ENCODE data around the gene C1QA.

Gene C1QA, protein sequence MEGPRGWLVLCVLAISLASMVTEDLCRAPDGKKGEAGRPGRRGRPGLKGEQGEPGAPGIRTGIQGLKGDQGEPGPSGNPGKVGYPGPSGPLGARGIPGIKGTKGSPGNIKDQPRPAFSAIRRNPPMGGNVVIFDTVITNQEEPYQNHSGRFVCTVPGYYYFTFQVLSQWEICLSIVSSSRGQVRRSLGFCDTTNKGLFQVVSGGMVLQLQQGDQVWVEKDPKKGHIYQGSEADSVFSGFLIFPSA

DNA sequence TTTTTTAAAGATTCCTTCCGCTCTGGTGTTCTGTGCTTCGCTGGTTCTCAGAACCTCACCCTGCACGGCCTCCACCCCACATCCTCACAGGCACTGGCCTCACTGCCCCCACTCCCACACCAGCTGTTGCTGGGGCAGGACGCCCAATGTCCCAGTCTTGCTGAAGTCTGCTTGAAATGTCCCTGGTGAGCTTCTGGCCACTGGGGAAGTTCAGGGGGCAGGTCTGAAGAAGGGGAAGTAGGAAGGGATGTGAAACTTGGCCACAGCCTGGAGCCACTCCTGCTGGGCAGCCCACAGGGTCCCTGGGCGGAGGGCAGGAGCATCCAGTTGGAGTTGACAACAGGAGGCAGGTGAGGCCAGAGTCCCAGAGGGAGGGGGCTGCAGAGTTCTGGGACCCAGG, at the start of gene C1QA:
TSS of gene C1QA (plus strand) at position 276 of the 400 bp plus-strand sequence. CDS start 989 bp downstream, outside the sequence.
- DNase-seq = no peak

DNA sequence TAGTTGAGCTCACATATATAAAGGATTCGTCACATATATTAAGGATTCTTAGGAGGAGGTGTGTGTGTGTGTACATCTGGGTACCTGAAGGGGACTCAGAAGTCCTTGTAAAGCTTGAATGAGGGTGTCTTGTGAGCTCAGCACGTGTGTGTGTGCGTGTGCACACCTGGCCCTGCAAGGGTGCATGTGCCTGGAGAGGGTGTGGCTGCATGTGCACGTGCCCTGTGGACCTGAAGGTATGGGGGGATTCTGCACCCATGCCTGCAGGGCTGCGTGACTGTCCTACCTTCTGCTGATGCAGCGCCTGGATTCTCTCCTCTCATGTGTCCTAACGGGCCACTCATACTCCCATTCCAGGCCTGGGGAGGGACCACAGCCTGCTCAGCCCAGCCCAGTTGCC, 49.2 kb upstream of the C1QA start:
- no peak for DNase-seq

DNA sequence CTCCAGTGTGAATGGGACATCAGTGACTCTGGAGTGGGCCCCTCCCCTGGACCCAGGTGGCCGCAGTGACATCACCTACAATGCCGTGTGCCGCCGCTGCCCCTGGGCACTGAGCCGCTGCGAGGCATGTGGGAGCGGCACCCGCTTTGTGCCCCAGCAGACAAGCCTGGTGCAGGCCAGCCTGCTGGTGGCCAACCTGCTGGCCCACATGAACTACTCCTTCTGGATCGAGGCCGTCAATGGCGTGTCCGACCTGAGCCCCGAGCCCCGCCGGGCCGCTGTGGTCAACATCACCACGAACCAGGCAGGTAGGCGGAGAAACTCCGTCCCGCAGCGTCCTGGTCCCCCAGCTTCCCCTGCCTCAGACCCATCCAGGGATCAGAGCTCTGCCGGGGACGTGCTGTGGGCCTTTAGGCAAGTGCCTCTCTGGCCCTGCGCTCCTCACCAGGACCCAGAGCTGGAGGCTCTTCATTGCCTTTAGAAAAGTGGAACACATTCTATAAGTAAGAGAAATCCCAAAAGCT, 47.5 kb upstream of the C1QA start:
- DNase-seq = no peak

GRCh38 chr1:22591576-22591975, 44.9 kb upstream of the C1QA start:
- DNase-seq = no peak

- no peak for DNase-seq
Observed at GRCh38 chr1:22592051-22592450, 44.4 kb upstream of the C1QA start.

GRCh38 chr1:22592919-22593790, 43.3 kb upstream of the C1QA start:
- peak; percentile 57 for DNase-seq

DNA sequence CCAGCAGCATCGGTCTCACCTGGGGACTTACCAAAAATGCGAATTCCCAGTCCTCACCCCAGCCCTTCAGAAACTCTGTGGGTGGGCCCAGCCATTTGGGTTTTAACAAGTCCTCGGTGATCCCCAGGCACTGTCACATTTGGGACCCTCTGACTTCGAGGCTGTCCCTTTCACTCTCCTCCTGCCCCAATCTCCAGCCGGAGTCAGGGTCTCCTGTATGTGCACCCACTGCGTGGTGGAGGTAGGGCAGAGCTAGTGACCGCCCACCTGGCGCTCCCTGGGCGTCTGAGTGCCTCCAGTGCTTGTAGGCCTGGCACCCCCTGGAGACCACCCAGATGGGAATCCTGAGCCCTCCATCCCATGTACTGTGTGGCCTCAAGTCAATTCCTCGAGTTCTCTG, 42.0 kb upstream of the C1QA start:
- no peak for DNase-seq

DNA sequence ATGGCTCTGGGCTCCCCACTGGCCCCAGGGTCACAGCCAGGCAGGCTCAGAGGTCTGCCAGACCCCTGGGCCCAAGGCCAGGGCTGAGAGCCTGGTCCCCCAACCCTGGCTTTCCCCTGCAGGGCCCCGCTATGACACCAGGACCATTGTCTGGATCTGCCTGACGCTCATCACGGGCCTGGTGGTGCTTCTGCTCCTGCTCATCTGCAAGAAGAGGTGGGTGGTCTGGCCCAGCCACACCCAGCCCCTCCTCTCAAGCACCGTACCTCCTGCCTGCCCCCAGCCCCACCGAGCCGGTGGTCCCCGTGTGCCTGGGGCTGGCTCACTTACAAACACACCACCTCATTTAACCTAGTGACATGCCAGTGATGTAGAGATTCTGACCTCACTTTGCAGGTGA, 41.3 kb upstream of the C1QA start:
- DNase-seq = no peak

- no peak for DNase-seq
Observed at GRCh38 chr1:22597301-22597965, 39.0 kb upstream of the C1QA start.

GRCh38 chr1:22597996-22598395, 38.4 kb upstream of the C1QA start:
- no peak for DNase-seq

DNA sequence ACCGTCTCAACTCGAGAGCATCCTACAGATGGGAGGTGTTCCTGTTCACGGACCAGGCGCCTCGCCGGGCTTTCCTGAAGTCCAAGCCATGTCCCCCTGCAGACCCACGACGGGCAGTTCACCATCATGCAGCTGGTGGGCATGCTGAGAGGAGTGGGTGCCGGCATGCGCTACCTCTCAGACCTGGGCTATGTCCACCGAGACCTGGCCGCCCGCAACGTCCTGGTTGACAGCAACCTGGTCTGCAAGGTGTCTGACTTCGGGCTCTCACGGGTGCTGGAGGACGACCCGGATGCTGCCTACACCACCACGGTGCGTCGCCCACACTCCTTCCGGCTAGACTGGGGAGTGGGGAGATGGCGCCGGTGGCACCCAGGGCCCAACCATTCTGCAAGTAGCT, 37.7 kb upstream of the C1QA start:
- no peak for DNase-seq

DNA sequence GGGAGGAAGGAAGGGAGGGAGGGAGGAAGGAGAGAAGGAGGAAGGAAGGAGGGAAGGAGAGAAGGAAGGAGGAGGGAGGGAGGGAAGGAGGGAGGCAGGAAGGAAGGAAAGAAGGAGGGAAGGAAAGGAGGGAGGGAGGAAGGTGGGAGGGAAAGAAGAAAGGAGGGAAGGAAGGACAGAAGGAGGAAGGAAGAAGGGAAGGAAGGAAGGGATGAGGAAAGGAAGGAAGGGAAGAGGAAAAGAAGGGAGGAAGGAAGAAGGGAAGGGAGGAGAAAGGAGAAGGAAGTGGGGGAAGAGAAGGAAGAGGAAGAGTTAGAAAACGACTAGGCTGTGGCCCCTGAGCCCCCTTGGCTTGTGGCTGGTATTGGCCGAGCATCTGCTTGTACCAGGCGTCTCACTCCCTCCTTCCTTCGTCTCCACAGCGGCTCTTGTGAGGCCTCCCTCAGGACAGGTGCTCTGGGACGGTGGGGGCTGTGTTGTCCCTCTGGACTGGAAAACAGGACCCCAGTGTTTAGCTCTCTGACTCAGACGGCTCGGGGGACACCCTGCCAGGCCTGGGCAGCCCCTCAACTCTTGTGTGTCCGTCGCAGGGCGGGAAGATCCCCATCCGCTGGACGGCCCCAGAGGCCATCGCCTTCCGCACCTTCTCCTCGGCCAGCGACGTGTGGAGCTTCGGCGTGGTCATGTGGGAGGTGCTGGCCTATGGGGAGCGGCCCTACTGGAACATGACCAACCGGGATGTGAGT, 36.2 kb upstream of the C1QA start:
- no peak for DNase-seq

- no peak for DNase-seq
Observed at GRCh38 chr1:22600817-22601605, 35.4 kb upstream of the C1QA start.

DNA sequence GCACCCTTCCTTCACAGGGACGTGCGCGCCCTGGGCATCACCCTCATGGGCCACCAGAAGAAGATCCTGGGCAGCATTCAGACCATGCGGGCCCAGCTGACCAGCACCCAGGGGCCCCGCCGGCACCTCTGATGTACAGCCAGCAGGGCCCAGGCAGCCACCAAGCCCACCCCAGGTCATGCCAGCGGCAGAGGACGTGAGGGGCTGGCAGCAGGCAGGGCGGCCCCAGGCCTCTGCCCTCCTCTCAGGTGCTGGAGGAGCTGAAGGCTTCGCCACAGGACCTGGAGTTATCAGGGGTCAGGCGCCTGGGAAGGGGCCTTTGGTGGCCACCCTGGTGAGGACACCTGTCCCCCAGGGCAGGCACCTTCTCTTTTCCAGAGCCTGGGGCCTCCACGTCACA, 34.8 kb upstream of the C1QA start:
- no peak for DNase-seq

GRCh38 chr1:22602060-22602740, 34.2 kb upstream of the C1QA start:
- DNase-seq = no peak

DNA sequence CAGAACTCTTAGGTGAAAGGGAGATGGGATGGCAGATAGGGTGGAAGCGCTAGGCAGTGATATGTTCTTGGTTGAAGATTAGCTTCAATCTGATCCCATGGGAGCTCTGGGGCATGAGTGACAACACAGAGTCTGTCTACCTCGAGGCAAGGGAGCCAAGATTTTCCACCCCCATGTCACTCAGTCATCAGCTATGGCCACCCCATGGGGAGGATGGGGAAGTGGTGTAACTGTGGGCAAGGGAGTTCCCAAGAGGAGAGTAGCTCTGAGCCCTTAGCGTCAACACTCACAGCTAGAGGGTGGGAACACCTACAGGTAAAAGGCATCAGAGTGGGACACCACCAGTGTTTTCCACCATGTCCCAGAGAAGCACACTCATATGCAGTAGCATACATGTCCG, 30.3 kb upstream of the C1QA start:
- no peak for DNase-seq

DNA sequence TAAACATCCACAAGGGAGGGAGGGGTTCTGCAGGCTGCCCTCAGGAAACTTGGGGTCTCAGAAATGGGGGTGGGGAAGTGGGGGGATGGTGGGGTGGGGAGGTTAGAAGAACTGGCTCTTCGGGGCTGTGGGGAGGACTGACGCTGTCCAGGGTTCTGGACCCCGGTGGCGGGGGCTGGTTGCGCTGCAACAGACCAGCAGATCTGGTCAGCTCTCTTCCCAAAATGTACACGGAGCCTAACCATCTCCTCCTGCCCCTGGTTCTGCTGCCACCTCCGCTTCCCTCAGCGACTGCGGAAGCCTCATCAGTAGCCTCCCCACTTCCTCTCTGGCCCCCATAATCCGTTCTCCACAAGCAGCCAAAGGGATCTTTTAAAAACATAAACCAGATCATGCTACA, 29.3 kb upstream of the C1QA start:
- DNase-seq = no peak

DNA sequence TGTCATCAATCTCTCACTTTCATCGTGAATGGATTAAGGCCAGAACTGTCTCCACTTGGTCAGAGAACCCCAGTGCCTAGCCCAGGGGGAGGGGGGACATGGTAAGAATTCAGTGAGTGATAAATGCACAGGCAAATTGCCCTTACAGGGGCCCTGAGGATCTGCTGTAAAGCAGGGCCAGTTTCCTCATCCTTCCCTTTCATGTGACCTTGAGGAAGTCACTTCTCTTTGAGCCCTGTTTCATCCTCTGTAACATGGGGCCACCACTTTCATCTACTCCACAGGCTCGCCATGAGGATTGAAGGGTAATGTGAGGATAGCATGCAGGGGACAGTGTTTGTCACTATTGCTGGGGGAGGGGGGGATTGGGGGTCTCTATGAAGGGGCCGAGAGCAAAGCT, 28.1 kb upstream of the C1QA start:
- DNase-seq = no peak

DNA sequence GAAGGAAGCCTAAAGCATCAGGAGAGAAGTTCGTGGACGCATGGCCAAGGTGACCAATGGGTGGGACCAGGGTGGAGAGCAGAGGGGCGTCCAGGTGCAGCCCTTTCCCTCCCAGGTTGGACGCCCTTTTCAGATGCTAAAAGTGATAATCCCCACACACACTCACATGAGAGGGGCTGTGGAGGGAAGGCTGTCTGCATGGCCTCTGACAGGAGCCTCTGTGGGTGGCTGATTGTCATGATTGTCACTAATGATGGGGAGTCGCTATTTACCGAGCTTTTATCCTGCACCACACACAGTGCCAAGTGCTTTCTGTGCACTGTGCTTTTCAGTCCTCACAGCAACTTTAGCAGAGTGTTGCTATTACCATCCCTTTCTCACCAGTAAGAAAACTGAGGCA, 27.1 kb upstream of the C1QA start:
- no peak for DNase-seq

DNA sequence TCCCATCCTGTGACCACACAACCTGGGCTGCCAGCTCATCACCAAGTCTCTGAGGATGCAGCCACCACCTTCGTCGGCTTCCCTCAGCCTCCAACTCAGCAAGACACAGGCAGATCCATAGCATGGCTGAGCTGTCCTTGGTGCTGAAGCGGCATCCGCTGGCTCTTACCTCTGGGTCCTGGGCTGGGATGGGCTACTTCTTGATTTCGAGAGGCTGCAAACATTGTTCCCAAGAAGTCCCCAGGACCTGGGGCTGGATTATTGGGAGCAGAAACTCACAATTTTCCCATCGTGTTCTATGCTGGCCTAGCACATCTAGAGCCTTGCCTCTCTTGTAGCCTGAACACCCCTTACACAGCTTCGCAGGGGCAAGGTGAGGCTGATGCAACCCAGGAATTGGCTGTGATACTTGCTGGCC, 24.9 kb upstream of the C1QA start:
- DNase-seq = no peak
